RWPE2 (cell line): Measurements from ENCODE around the gene YPEL2.

Experiments
- ATAC-seq: fragments of 200-7000 bp; cut with Tn5 transposase; 3 replicates; pipeline ENCODE4 v1.9.1; 2021; ENCODE audit warnings: low read depth
- DNase-seq: peaks from one replicate; pipeline ENCODE4 v3.0.0-alpha.2; 2020; ENCODE audit warnings: low spot score
- H3K27ac ChIP-seq: fragments of 450-650 bp; 2 replicates; pipeline ENCODE4 v1.5.1; 2017; ENCODE audit warnings: mild to moderate bottlenecking; ENCODE audit not compliant: poor library complexity, severe bottlenecking
- H3K27me3 ChIP-seq: fragments of 250-450 bp; sonication (Bioruptor Pico); 2 replicates; pipeline ENCODE4 v1.5.1; 2021; ENCODE audit warnings: mild to moderate bottlenecking, moderate library complexity; ENCODE audit not compliant: insufficient read depth, poor library complexity, severe bottlenecking
- H3K36me3 ChIP-seq: fragments of 250-450 bp; sonication (Bioruptor Pico); 2 replicates; pipeline ENCODE4 v1.5.1; 2020; ENCODE audit warnings: low read depth, mild to moderate bottlenecking, moderate library complexity
- H3K4me1 ChIP-seq: fragments of 250-450 bp; sonication (Bioruptor Pico); 2 replicates; pipeline ENCODE4 v1.5.1; 2021; ENCODE audit warnings: mild to moderate bottlenecking, moderate library complexity; ENCODE audit not compliant: insufficient read depth, poor library complexity, severe bottlenecking
- H3K4me3 ChIP-seq: fragments of 250-450 bp; sonication (Bioruptor Pico); 2 replicates; pipeline ENCODE4 v1.5.1; 2021; ENCODE audit warnings: mild to moderate bottlenecking, moderate library complexity; ENCODE audit not compliant: severe bottlenecking
- H3K9me3 ChIP-seq: fragments of 250-450 bp; sonication (Bioruptor Pico); 2 replicates; pipeline ENCODE4 v1.5.1; 2021; ENCODE audit warnings: mild to moderate bottlenecking, moderate library complexity; ENCODE audit not compliant: severe bottlenecking
- TF ChIP-seq, protein P1 (sequence below): fragments of 450-650 bp; IDR thresholded peaks from one replicate; pipeline ENCODE4 v1.5.1; 2017; ENCODE audit warnings: mild to moderate bottlenecking, moderate library complexity; ENCODE audit not compliant: poor library complexity, severe bottlenecking

YPEL2 gene

DNA sequence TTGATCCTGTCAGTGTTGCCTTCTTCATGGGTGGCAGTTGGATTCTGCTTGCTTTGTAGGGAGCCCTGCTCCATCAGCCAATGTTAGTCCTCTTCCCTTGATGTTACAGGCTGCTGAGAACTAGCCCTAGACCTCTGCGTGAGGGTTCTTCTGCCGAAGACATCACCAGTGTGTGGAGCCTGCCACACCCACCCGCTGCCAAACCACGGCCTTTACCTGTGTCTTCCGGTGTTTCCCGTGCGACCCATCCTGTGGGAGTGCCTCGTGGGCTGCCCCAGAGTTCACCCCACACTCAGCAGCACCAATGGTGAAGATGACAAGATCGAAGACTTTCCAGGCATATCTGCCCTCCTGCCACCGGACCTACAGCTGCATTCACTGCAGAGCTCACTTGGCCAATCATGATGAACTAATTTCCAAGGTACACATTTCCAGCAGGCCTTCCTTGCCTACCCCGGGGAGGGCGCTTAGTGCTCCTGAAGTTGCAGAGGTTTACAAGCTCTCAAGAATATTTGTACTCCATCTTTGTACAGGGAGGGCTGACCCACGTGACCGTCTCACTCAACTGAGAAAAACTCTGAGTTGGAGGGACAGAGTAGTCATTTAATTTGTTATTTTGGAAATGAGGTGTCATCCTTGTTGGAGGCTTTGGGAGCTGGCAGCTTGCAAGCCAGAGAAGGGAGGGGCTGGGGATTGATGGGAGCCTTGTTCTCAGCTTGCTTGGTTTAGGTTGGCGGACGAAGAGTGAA is 21.8 kb downstream of the YPEL2 start:
- TF ChIP-seq, protein P1, sequence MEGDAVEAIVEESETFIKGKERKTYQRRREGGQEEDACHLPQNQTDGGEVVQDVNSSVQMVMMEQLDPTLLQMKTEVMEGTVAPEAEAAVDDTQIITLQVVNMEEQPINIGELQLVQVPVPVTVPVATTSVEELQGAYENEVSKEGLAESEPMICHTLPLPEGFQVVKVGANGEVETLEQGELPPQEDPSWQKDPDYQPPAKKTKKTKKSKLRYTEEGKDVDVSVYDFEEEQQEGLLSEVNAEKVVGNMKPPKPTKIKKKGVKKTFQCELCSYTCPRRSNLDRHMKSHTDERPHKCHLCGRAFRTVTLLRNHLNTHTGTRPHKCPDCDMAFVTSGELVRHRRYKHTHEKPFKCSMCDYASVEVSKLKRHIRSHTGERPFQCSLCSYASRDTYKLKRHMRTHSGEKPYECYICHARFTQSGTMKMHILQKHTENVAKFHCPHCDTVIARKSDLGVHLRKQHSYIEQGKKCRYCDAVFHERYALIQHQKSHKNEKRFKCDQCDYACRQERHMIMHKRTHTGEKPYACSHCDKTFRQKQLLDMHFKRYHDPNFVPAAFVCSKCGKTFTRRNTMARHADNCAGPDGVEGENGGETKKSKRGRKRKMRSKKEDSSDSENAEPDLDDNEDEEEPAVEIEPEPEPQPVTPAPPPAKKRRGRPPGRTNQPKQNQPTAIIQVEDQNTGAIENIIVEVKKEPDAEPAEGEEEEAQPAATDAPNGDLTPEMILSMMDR = no peak
- peaks cover 9% of the 10 kb centered on the region for H3K4me1 ChIP-seq
- no peaks in the 10 kb centered on the region for H3K9me3 ChIP-seq
- ATAC-seq (no peak), DNase-seq (no peak)
- H3K27ac ChIP-seq = no peak overlapping the region
- no peak overlapping the region for H3K4me3 ChIP-seq
- H3K27me3 ChIP-seq = no peaks in the 10 kb centered on the region
- no peaks in the 10 kb centered on the region for H3K36me3 ChIP-seq

DNA sequence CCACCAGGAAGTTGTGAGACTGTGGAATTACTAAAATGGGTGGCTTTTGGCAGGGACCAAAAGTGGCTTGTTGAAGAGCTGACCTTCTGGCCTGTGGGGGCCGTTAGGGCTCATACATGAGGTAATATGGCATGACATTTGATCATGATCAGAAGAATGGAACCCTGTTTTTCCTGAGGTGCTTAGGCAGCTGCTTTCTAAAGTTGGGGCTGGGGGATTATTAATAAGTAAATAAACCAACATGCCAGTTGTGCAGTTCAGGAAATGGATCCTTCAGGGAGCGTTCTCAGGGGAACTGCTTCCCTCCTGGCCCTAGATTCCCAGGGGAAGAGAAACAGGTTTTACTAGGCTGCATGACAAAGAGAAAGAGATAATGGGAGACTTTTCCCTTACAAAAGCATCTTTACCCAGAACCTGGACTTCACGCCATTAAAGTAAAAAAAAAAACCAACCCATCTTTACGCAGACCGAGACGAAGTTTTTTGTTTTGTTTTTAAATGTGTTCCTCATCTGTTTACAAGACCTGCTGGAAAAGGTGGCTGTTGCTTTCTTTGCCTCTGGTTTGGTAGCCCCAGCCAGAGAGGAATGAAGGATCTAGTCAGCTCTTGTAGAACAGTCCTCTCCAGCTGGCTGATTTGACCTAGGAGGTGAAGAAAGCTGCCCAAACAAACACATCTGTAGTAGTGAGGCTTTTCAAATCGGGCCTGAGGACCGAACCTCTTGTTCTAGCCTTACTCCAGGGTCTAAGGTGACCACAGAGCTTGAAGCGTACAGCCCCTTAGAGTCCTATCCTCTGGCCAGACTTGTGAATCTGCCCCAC is 22.7 kb downstream of the YPEL2 start:
- DNase-seq (no peak), ATAC-seq (no peak)
- H3K27ac ChIP-seq = no peak overlapping the region
- H3K27me3 ChIP-seq = no peaks in the 10 kb centered on the region
- TF ChIP-seq, protein P1 = no peak
- no peaks in the 10 kb centered on the region for H3K36me3 ChIP-seq
- no peak overlapping the region for H3K4me3 ChIP-seq
- H3K4me1 ChIP-seq = peaks cover 10% of the 10 kb centered on the region
- no peaks in the 10 kb centered on the region for H3K9me3 ChIP-seq

DNA sequence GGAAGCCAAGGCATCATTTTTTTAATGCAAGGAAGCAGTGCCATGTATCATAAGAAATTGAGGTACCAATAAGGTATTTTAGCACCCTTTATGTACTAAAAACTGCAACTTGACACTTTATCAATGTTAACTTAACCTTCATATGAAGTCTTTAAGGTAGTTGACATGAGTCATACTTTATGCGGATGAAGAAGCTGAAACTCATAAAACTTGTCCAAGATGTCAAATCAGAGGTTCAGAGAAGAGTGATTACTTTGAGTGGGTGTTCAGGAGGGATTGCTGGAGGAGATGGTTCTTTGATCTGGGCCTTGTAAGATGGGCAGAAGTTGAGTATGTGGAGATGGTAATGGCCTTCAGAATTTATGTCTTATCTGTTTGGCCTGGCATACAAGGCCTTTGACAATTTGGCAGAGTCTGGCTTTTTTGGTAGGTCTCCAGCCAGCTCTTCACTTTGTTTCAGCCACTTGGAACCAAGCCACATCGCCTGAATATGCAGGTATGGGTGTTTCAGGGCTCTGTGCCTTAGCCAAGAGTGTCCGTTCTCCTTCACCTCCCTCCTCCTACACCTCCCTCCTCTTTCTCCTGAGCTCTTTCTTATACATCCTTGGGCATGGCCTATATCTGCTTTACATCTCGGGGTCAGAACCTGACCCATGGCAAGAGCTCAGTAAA is 23.7 kb downstream of the YPEL2 start:
- H3K4me3 ChIP-seq = no peak overlapping the region
- H3K27me3 ChIP-seq = no peaks in the 10 kb centered on the region
- DNase-seq (no peak), ATAC-seq (no peak)
- peaks cover 10% of the 10 kb centered on the region for H3K4me1 ChIP-seq
- H3K36me3 ChIP-seq = no peaks in the 10 kb centered on the region
- no peak overlapping the region for H3K27ac ChIP-seq
- H3K9me3 ChIP-seq = no peaks in the 10 kb centered on the region
- TF ChIP-seq, protein P1 = no peak

DNA sequence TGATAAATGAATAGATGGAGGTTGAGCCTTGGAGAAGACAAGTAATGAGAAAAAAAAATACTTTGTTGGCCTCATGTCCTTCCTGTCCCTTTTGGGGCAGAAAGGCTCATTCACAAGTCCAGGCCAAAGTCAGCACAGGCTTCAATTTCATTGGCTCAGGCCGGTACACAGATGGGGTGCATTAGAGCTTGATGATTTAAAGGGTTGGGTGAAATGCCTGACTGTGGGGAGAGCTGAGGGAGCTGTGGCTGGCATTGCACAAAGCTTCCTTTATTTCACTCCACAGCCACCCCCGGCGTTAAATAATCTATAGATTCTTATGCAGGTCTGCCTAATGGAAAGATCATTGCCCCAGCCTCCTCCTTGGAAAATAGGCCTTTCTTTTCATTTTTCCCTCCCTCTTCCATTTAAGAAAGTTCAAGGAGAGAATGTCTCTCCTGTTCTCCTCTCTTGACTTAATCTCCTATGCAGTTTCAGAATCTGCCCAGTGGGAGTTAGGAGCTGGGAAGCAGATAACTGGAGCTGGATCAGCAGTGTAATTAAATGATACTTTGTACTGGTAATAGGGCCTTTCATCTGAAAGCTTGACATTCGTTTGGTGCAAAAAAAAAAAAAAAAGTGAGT is 24.4 kb downstream of the YPEL2 start:
- H3K27ac ChIP-seq = no peak overlapping the region
- TF ChIP-seq, protein P1 = no peak
- H3K4me3 ChIP-seq = no peak overlapping the region
- H3K36me3 ChIP-seq = no peaks in the 10 kb centered on the region
- H3K4me1 ChIP-seq = peaks cover 10% of the 10 kb centered on the region
- no peak for DNase-seq
- no peaks in the 10 kb centered on the region for H3K9me3 ChIP-seq
- H3K27me3 ChIP-seq = no peaks in the 10 kb centered on the region
- ATAC-seq = no peak
